KMS-11 (cell line): ENCODE measurements around the gene HDC.

Experiments
- H2AFZ ChIP-seq: fragments of 200-600 bp; sonication (generic); 2 replicates; pipeline ENCODE4 v1.6.1; 2016; ENCODE audit warnings: antibody characterized with exemption, mixed run types, low read depth
- H3K27ac ChIP-seq: fragments of 200-600 bp; sonication (generic); 2 replicates; pipeline ENCODE4 v1.6.1; 2016; ENCODE audit warnings: mild to moderate bottlenecking, mixed run types
- H3K27me3 ChIP-seq: fragments of 200-600 bp; sonication (generic); 2 replicates; pipeline ENCODE4 v1.6.1; 2017; ENCODE audit warnings: mild to moderate bottlenecking, low read depth, mixed run types, moderate library complexity; ENCODE audit not compliant: insufficient read depth
- H3K36me3 ChIP-seq: fragments of 200-600 bp; sonication (generic); 2 replicates; pipeline ENCODE4 v1.6.1; 2017; ENCODE audit warnings: mild to moderate bottlenecking, mixed run types; ENCODE audit not compliant: insufficient read depth
- H3K4me1 ChIP-seq: fragments of 200-600 bp; sonication (generic); 2 replicates; pipeline ENCODE4 v1.6.1; 2016; ENCODE audit warnings: mild to moderate bottlenecking, low read depth, mixed run types; ENCODE audit not compliant: poor library complexity, severe bottlenecking
- H3K4me2 ChIP-seq: fragments of 200-600 bp; sonication (generic); 2 replicates; pipeline ENCODE4 v1.7.0; 2016; ENCODE audit warnings: mild to moderate bottlenecking, mixed run types
- H3K4me3 ChIP-seq: fragments of 200-600 bp; sonication (generic); IDR thresholded peaks from 2 replicates; pipeline ENCODE4 v1.6.1; 2017; ENCODE audit warnings: low read depth, low read length, mixed read lengths; ENCODE audit not compliant: insufficient read depth
- H3K79me2 ChIP-seq: fragments of 200-600 bp; sonication (generic); 2 replicates; pipeline ENCODE4 v1.6.1; 2016; ENCODE audit warnings: low read depth, mixed run types; ENCODE audit not compliant: insufficient read depth
- H3K9ac ChIP-seq: fragments of 200-600 bp; sonication (generic); 2 replicates; pipeline ENCODE4 v1.6.1; 2016; ENCODE audit warnings: mild to moderate bottlenecking, mixed run types
- H4K20me1 ChIP-seq: fragments of 200-600 bp; sonication (generic); 2 replicates; pipeline ENCODE4 v1.6.1; 2016; ENCODE audit warnings: mild to moderate bottlenecking, mixed run types; ENCODE audit not compliant: insufficient read depth
- TF ChIP-seq, protein P1 (sequence below): fragments of 200-600 bp; sonication (generic); conservative IDR thresholded peaks from 2 replicates; pipeline ENCODE4 v1.6.1; 2017; ENCODE audit warnings: low read depth, mild to moderate bottlenecking, antibody characterized with exemption, low read length, moderate library complexity, mixed read lengths

The HDC gene, protein sequence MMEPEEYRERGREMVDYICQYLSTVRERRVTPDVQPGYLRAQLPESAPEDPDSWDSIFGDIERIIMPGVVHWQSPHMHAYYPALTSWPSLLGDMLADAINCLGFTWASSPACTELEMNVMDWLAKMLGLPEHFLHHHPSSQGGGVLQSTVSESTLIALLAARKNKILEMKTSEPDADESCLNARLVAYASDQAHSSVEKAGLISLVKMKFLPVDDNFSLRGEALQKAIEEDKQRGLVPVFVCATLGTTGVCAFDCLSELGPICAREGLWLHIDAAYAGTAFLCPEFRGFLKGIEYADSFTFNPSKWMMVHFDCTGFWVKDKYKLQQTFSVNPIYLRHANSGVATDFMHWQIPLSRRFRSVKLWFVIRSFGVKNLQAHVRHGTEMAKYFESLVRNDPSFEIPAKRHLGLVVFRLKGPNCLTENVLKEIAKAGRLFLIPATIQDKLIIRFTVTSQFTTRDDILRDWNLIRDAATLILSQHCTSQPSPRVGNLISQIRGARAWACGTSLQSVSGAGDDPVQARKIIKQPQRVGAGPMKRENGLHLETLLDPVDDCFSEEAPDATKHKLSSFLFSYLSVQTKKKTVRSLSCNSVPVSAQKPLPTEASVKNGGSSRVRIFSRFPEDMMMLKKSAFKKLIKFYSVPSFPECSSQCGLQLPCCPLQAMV

DNA sequence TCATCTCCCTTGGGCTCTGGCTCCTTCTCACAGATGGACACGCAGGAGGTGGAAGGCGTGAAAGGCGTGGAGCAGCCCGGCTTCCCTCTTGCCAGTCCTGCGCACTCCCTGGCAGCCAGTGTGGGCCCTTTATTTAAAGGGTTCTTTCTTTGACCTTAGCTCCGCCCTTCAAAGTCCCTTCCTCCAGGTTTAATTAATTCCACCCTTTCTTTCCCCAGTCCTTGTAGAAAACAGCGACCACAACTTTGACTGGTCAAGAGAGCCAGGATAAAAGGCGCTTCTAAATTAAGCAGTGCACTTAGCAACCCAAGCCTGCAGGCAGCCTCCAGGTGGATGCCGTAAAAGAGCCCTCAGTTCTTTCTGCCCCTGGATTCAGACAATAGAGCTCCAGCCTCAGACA, at the start of gene HDC:
Gene HDC (minus strand): TSS at position 107 of the 400 bp plus-strand sequence. CDS start 103 bp downstream, at position 4.
- TF ChIP-seq, protein P1, sequence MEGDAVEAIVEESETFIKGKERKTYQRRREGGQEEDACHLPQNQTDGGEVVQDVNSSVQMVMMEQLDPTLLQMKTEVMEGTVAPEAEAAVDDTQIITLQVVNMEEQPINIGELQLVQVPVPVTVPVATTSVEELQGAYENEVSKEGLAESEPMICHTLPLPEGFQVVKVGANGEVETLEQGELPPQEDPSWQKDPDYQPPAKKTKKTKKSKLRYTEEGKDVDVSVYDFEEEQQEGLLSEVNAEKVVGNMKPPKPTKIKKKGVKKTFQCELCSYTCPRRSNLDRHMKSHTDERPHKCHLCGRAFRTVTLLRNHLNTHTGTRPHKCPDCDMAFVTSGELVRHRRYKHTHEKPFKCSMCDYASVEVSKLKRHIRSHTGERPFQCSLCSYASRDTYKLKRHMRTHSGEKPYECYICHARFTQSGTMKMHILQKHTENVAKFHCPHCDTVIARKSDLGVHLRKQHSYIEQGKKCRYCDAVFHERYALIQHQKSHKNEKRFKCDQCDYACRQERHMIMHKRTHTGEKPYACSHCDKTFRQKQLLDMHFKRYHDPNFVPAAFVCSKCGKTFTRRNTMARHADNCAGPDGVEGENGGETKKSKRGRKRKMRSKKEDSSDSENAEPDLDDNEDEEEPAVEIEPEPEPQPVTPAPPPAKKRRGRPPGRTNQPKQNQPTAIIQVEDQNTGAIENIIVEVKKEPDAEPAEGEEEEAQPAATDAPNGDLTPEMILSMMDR = no peak
- Histone ChIP-seq H3K79me2 (no peaks in the 10 kb centered on the region), H3K4me1 (no peaks in the 10 kb centered on the region), H3K36me3 (no peaks in the 10 kb centered on the region), H3K9ac (no peak within 1 kb of the TSS), H4K20me1 (no peaks in the 10 kb centered on the region), H3K27ac (no peak within 1 kb of the TSS), H3K4me3 (no peak within 1 kb of the TSS), H3K4me2 (no peak within 1 kb of the TSS), H3K27me3 (no peaks in the 10 kb centered on the region), H2AFZ (no peak within 1 kb of the TSS)

DNA sequence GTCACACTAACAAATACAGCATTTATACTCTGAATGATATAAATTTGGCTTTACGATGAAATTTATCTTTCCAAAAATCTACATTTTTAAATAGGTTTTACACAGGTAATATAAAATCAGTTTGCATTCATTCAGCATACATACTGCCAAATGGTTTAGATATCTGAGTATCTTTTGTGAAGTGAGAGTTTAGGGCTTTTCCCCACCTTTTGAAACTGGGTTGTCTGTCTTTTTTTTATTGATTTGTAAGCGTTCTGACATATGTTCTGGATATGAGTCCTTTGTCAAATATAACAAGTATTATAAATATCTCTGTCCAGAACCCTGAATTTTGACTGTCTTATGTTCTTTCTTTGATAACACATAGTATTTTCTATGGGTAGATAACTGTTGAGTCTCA, 47.1 kb upstream of the HDC start:
- no peak overlapping the region for H3K9ac ChIP-seq
- no peaks in the 10 kb centered on the region for H4K20me1 ChIP-seq
- no peak overlapping the region for H3K4me2 ChIP-seq
- H2AFZ ChIP-seq = no peak overlapping the region
- no peak overlapping the region for H3K27ac ChIP-seq
- H3K36me3 ChIP-seq = 0 out of 2 replicates have a peak, but pooled peaks cover 3% of the 10 kb centered on the region
- H3K27me3 ChIP-seq = no peaks in the 10 kb centered on the region
- 0 out of 2 replicates have a peak, but pooled peaks cover 8% of the 10 kb centered on the region for H3K79me2 ChIP-seq
- TF ChIP-seq, protein P1 = no peak
- peaks cover 16% of the 10 kb centered on the region for H3K4me1 ChIP-seq
- H3K4me3 ChIP-seq = no peak overlapping the region

DNA sequence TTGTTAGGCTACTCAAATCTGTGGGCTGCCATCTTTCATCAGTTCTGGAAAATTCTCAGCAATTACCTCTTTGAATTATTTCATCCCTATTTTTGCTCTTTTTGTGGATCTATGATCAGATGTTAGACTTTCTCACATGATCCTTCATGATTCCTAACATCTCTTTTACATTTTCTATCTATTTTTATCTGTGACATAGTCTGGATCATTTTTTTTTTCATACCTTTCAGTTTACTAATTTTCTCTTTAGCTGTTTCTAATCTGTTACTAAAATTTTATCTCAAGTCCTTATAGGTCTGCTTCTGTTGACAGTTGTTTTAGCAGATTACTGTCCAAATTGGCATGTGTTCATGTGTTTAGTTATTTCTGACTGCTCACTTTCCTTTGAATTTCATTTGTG, 42.3 kb upstream of the HDC start:
- Histone ChIP-seq H3K4me1 (peaks cover under 1% of the 10 kb centered on the region), H3K4me3 (no peak overlapping the region), H3K27ac (no peak overlapping the region), H3K36me3 (0 out of 2 replicates have a peak, but pooled peaks cover 4% of the 10 kb centered on the region), H3K27me3 (no peaks in the 10 kb centered on the region), H3K79me2 (0 out of 2 replicates have a peak, but pooled peaks cover 8% of the 10 kb centered on the region), H3K4me2 (no peak overlapping the region), H4K20me1 (no peaks in the 10 kb centered on the region), H2AFZ (no peak overlapping the region), H3K9ac (no peak overlapping the region)
- TF ChIP-seq, protein P1 = no peak

DNA sequence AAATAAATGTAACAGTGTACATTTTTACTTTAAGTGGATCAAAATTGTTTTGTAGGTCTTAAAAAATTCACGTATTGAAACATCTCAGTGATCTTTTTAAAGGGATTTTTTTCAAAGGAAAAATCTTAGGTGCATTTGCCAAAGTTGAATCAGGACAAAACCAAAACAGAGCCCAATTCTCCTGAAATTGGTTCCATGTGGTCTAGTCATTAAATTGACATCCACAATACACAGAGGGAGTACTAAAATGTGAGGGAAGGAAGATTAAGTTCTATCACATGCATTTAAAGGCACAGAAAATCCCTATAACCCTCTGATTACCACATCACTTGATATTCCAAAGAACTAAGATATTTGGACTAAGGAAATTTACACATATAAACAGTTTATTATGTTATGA, 39.3 kb upstream of the HDC start:
- H3K27ac ChIP-seq = no peak overlapping the region
- no peaks in the 10 kb centered on the region for H4K20me1 ChIP-seq
- H3K4me3 ChIP-seq = no peak overlapping the region
- no peak overlapping the region for H3K4me2 ChIP-seq
- H3K4me1 ChIP-seq = no peaks in the 10 kb centered on the region
- H3K9ac ChIP-seq = no peak overlapping the region
- H3K36me3 ChIP-seq = peaks cover 8% of the 10 kb centered on the region; the same call in 1 of the 2 replicates
- no peaks in the 10 kb centered on the region for H3K79me2 ChIP-seq
- no peaks in the 10 kb centered on the region for H3K27me3 ChIP-seq
- H2AFZ ChIP-seq = no peak overlapping the region
- TF ChIP-seq, protein P1 = no peak
